ENCODE data around the gene RALB. TPM values are rescaled to one million over a fixed set of nuclear protein-coding genes. Genes with fewer than 3 reads are reported as not detected.
A peak's percentile ranks its signal among the peaks of the same experiment; 100 is the strongest.

The RALB gene
- total and polyA plus RNA-seq, 2 of the 4 experiments (the other 2 are of a cell fraction) = 53.6 to 54.7 TPM

GRCh38 chr2:120204417-120204816 lies 48.2 kb upstream of the RALB start:
- no peak overlapping the region for H3K18ac ChIP-seq (ENCODE audit: low read depth, low read length)
- dilution Hi-C loops (cut with HindIII; ENCODE audit: low sequenced_read_pairs, unreplicated experiment) (no loop called here), intact Hi-C loops (cut with micrococcal nuclease) (no loop called here), in situ Hi-C loops (cut with MboI; ENCODE audit: low sequenced_read_pairs) (no loop called here)
- no peak overlapping the region for H3K27ac ChIP-seq (ENCODE audit: insufficient read depth, low read length)
- H3K23ac ChIP-seq (ENCODE audit: low read depth, low read length) = no peak overlapping the region
- H2AFZ ChIP-seq (replicated peaks; ENCODE audit: low read length, poor library complexity) = no peak overlapping the region
- no peak overlapping the region for H3K4me3 ChIP-seq (ENCODE audit: insufficient read depth, low read depth, low read length)
- no peak overlapping the region for H2AK5ac ChIP-seq (ENCODE audit: low read depth, low read length)
- H4K91ac ChIP-seq (ENCODE audit: insufficient read depth, low read depth, low read length) = no peak overlapping the region
- WGBS, 2 experiments (ENCODE audit: extremely low coverage in 2 of 2, insufficient read length in 1 of 2) = 67% methylated on average over 3 of the region's 3 CpGs; no CpG with 5 or more reads in 1 of the 2 experiments
- no peaks in the 10 kb centered on the region for H3K9me3 ChIP-seq (ENCODE audit: control insufficient read depth, insufficient read depth, low read length)
- no peak overlapping the region for H3K56ac ChIP-seq (ENCODE audit: extremely low read depth, insufficient read depth, low read length)
- peak overlapping the region; percentile 1 for H2AK9ac ChIP-seq (replicated peaks; ENCODE audit: low read depth, low read length, poor library complexity)
- TF ChIP-seq FOS (IDR thresholded peaks at IDR 0.05; ENCODE audit: low read depth, low read length) = no peak
- TF ChIP-seq ELK1 (IDR thresholded peaks at IDR 0.05; ENCODE audit: borderline replicate concordance, low read depth, low read length) = no peak
- TF ChIP-seq RFX5 (IDR thresholded peaks at IDR 0.05; ENCODE audit: low read depth, low read length) = no peak
- TF ChIP-seq NFE2L2 (IDR thresholded peaks at IDR 0.05; ENCODE audit: low read depth, low read length) = no peak
- no peak for TF ChIP-seq MAZ (IDR thresholded peaks at IDR 0.05; ENCODE audit: borderline replicate concordance, low read depth, low read length)
- no peak for TF ChIP-seq CTCF (conservative IDR thresholded peaks at IDR 0.05; ENCODE audit: low read depth, low read length)
- no peak for TF ChIP-seq MXI1 (IDR thresholded peaks at IDR 0.05; ENCODE audit: borderline replicate concordance, low read depth, low read length)
- no peak for TF ChIP-seq RAD21 (IDR thresholded peaks at IDR 0.05; ENCODE audit: low read length)
- TF ChIP-seq BHLHE40 (IDR thresholded peaks at IDR 0.05; ENCODE audit: low read depth, low read length) = no peak
- TF ChIP-seq POLR2A (IDR thresholded peaks at IDR 0.05; ENCODE audit: low read depth, low read length) = no peak
- TF ChIP-seq SMC3 (IDR thresholded peaks at IDR 0.05; ENCODE audit: low read depth, low read length) = no peak
- TF ChIP-seq CEBPB (IDR thresholded peaks at IDR 0.05; ENCODE audit: low read depth, low read length) = no peak
- no peak for TF ChIP-seq RCOR1 (IDR thresholded peaks at IDR 0.05; ENCODE audit: insufficient replicate concordance, low read length)
- no peak for TF ChIP-seq MAFK (IDR thresholded peaks at IDR 0.05; ENCODE audit: low read depth, low read length)
- TF ChIP-seq CHD1 (IDR thresholded peaks at IDR 0.05; ENCODE audit: low read depth, low read length) = no peak
- no peak for ATAC-seq (ENCODE audit: low read depth)
- no peak for DNase-seq
- no TSS peak for BruUV-seq (replicated peaks)
- H2BK15ac ChIP-seq (ENCODE audit: low read depth, low read length) = no peak overlapping the region
- no peak overlapping the region for H3K4me2 ChIP-seq (ENCODE audit: low read depth, low read length)
- no peak overlapping the region for H3K14ac ChIP-seq (replicated peaks; ENCODE audit: low read depth, low read length)
- no peak overlapping the region for H3K4ac ChIP-seq (ENCODE audit: low read depth, low read length)
- H3K4me1 ChIP-seq (ENCODE audit: control insufficient read depth, insufficient read depth, low read length) = no peaks in the 10 kb centered on the region
- ChIA-PET POLR2A (ENCODE audit: unreplicated experiment) (no interaction called here), CTCF (no interaction called here)
- no peak overlapping the region for H4K5ac ChIP-seq (ENCODE audit: low read depth, low read length)
- H4K8ac ChIP-seq (ENCODE audit: low read depth in 2 of 2, low read length in 2 of 2) = no peak overlapping the region
- no peaks in the 10 kb centered on the region for H3K9me1 ChIP-seq (ENCODE audit: insufficient read depth, low read length)
- H2BK5ac ChIP-seq (ENCODE audit: low read depth, low read length, poor library complexity, severe bottlenecking) = no peak overlapping the region
- H3K79me1 ChIP-seq (ENCODE audit: low read depth in 1 of 2, low read length in 2 of 2) = no peaks in the 10 kb centered on the region
- no peaks in the 10 kb centered on the region; the same call in 1 of the 2 replicates for H4K20me1 ChIP-seq (ENCODE audit: insufficient read depth, low read length)
- H3K36me3 ChIP-seq (ENCODE audit: control insufficient read depth, insufficient read depth, low read length) = no peaks in the 10 kb centered on the region
- peaks cover 2% of the 10 kb centered on the region; the same call in 1 of the 2 replicates for H3K27me3 ChIP-seq (ENCODE audit: control insufficient read depth, insufficient read depth, low read length)
- no peak overlapping the region for H2BK120ac ChIP-seq (ENCODE audit: low read depth, low read length)
- no peak overlapping the region for H2BK20ac ChIP-seq (ENCODE audit: low read depth, low read length)
- no peak overlapping the region for H3K9ac ChIP-seq (ENCODE audit: low read depth, low read length)
